ENCODE results near the gene ENPP3. TPM values are rescaled to one million over a fixed set of nuclear protein-coding genes. Genes with fewer than 3 reads are reported as not detected.
A peak's percentile ranks its signal among the peaks of the same experiment; 100 is the strongest.

The ENPP3 gene
- total RNA-seq, 1 experiment from 2014 or later: not detected

GRCh38 chr6:131660195-131660594 is 23.1 kb downstream of the ENPP3 start:
- peak; percentile 52 for DNase-seq (ENCODE audit: unreplicated experiment)

GRCh38 chr6:131663578-131664165 is 26.6 kb downstream of the ENPP3 start:
- Mint-ChIP-seq H3K36me3 (ENCODE audit: insufficient read depth, unreplicated experiment) (no peaks in the 10 kb centered on the region), H3K4me1 (ENCODE audit: insufficient read depth, unreplicated experiment) (peaks cover 8% of the 10 kb centered on the region), H3K27ac (ENCODE audit: low read depth, unreplicated experiment) (no peak overlapping the region), H3K4me3 (ENCODE audit: unreplicated experiment) (no peak overlapping the region), H3K27me3 (ENCODE audit: insufficient read depth, unreplicated experiment) (no peaks in the 10 kb centered on the region), H3K9me3 (ENCODE audit: unreplicated experiment) (no peaks in the 10 kb centered on the region)
- intact Hi-C loops (cut with micrococcal nuclease): no loop called here
- POLR2A ChIA-PET: no interaction called here
- TF ChIP-seq CTCF (IDR thresholded peaks at IDR 0.05; ENCODE audit: unreplicated experiment): no peak
- no TSS peak for BruUV-seq (replicated peaks)
- DNase-seq (ENCODE audit: unreplicated experiment): no peak
- CTCF ChIA-PET: interaction anchor here (0.6 to 1.3 kb wide), 6 partner anchors 16 to 489 kb away, joined by 3 read pairs; partner anchors contain the start of gene MED23

More at GRCh38 chr6:131660195-131660594, 23.1 kb downstream of the ENPP3 start:
- Mint-ChIP-seq H3K27me3 (ENCODE audit: insufficient read depth, unreplicated experiment) (no peaks in the 10 kb centered on the region), H3K9me3 (ENCODE audit: unreplicated experiment) (no peaks in the 10 kb centered on the region), H3K4me1 (ENCODE audit: insufficient read depth, unreplicated experiment) (peaks cover 8% of the 10 kb centered on the region), H3K4me3 (ENCODE audit: unreplicated experiment) (no peak overlapping the region), H3K27ac (ENCODE audit: low read depth, unreplicated experiment) (no peak overlapping the region), H3K36me3 (ENCODE audit: insufficient read depth, unreplicated experiment) (no peaks in the 10 kb centered on the region)
- BruUV-seq (replicated peaks): no TSS peak
- intact Hi-C loops (cut with micrococcal nuclease): no loop called here
- ChIA-PET CTCF (interaction anchor here (1.8 to 2.4 kb wide), 2 partner anchors 10 to 32 kb away, joined by 3 to 13 read pairs; partner anchors contain the start of gene MED23), POLR2A (no interaction called here)
- TF ChIP-seq CTCF (IDR thresholded peaks at IDR 0.05; ENCODE audit: unreplicated experiment): no peak

GRCh38 chr6:131669891-131670290 is 32.8 kb downstream of the ENPP3 start:
- BruUV-seq (replicated peaks): no TSS peak
- CTCF ChIA-PET: interaction anchor here (0.6 to 2.1 kb wide), 5 partner anchors 10 to 256 kb away, joined by 3 to 8 read pairs (median 3); partner anchors contain the start of gene MED23
- Mint-ChIP-seq H3K4me3 (ENCODE audit: unreplicated experiment) (no peak overlapping the region), H3K4me1 (ENCODE audit: insufficient read depth, unreplicated experiment) (no peaks in the 10 kb centered on the region), H3K27ac (ENCODE audit: low read depth, unreplicated experiment) (no peak overlapping the region), H3K36me3 (ENCODE audit: insufficient read depth, unreplicated experiment) (no peaks in the 10 kb centered on the region), H3K9me3 (ENCODE audit: unreplicated experiment) (no peaks in the 10 kb centered on the region), H3K27me3 (ENCODE audit: insufficient read depth, unreplicated experiment) (no peaks in the 10 kb centered on the region)
- TF ChIP-seq CTCF (IDR thresholded peaks at IDR 0.05; ENCODE audit: unreplicated experiment): no peak
- POLR2A ChIA-PET: no interaction called here
- intact Hi-C loops (cut with micrococcal nuclease): no loop called here
- DNase-seq (ENCODE audit: unreplicated experiment): no peak

GRCh38 chr6:131673184-131673583 is 36.1 kb downstream of the ENPP3 start:
- Mint-ChIP-seq H3K27ac (ENCODE audit: low read depth, unreplicated experiment) (no peak overlapping the region), H3K36me3 (ENCODE audit: insufficient read depth, unreplicated experiment) (no peaks in the 10 kb centered on the region), H3K9me3 (ENCODE audit: unreplicated experiment) (no peaks in the 10 kb centered on the region), H3K4me3 (ENCODE audit: unreplicated experiment) (no peak overlapping the region), H3K27me3 (ENCODE audit: insufficient read depth, unreplicated experiment) (no peaks in the 10 kb centered on the region), H3K4me1 (ENCODE audit: insufficient read depth, unreplicated experiment) (no peaks in the 10 kb centered on the region)
- DNase-seq (ENCODE audit: unreplicated experiment): no peak
- BruUV-seq (replicated peaks): no TSS peak
- TF ChIP-seq CTCF (IDR thresholded peaks at IDR 0.05; ENCODE audit: unreplicated experiment): no peak
- ChIA-PET POLR2A (no interaction called here), CTCF (interaction anchor here (0.7 kb wide), 1 partner anchor 254 kb away, joined by 3 read pairs; no protein-coding TSS in a partner anchor)
- intact Hi-C loops (cut with micrococcal nuclease): no loop called here
